GM19395 (cell line): ENCODE results near the gene COX5A.

ENCODE experiments used
- ATAC-seq: cut with Tn5 transposase; IDR thresholded peaks from one replicate; pipeline ENCODE4 v1.9.1; 2021; ENCODE audit warnings: mild to moderate bottlenecking, moderate library complexity; ENCODE audit not compliant: unreplicated experiment

COX5A gene

DNA sequence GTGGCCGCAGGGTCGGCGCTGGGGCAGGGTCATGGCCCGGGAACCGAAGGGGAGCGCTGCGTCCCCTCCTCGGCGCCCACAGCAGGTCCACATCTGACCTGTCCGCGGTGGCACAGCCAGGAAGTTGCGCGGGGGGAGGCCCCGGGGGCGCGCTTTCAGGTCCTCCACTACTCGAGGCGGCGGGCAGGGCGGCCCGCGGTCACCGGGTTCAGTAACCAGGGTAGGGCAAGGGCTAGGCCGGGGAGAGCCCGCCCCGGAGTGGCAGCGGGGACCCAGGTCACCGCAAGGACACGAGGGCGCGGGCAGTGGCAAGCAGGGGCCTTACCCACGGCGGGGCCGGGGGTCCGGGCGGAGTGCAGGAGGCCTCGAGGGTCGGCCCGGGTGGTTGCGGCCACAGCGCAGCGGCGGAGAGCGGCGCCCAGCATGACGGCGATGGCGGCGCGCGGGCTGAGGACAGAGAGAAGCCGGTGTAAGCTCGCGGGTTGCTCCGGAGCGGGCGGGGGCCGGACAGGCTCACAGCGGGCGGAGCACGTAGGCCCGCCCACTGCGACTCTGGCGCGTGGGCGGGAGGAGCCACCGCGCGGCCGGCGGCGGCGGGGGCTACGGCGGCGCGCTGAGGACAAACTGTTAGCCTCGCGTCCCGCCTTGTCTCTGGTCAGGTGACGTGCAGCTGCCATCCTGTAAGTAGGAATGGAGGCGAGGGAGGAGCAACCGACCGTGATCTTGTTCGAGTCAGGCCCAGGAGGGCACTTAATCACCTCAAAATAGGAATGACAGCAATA lies at the start of gene COX5A:
COX5A (minus strand) TSS at position 484 of the 782 bp plus-strand sequence; CDS start at position 425, 59 bp downstream.
- peak; percentile 82 for ATAC-seq

- no peak for ATAC-seq
Observed at GRCh38 chr15:74983725-74984231, 45.9 kb upstream of the COX5A start.

- no peak for ATAC-seq
Observed at GRCh38 chr15:74982183-74982582, 44.3 kb upstream of the COX5A start.

- no peak for ATAC-seq
Observed at GRCh38 chr15:74978503-74978902, 40.6 kb upstream of the COX5A start.

- ATAC-seq, result no peak
Observed at GRCh38 chr15:74978077-74978476, 40.2 kb upstream of the COX5A start.

DNA sequence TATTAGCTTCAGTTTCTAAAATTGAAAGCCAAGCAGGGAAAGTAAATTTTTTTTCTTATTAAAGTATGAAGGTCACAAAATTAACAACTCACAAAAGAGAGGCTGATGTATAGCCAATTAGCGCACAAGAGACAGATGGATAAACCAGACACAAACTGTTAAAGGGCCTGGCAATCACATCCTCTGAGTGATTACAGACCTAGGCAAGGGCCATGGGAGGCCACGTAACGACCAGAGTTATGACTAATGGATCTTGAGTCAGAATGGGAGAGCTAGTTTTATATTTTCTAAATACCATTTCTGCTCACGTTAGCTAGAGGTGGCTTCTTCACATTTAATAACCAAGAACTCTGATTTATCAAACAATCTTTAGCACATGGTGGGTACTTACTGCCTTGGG lies 39.7 kb upstream of the COX5A start:
- ATAC-seq, result no peak

DNA sequence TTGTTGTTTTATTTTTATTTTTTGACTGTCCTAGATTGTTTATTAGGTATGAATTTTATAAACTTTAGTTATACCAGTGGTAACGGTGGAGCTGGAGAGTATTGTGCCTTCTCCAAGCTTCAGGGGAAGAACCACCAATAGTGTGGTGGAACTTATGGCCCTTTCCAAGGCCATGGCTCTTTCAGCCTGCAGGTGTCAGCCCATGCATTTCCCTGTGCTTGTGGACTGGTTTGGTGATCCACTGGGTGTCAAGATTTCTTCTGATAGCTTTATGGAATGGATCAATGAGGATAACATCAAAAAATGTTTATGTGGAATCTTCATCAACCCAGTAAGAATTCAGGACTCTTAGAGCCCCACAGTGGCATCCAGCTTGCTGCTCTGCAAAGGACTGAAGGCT lies 38.3 kb upstream of the COX5A start:
- ATAC-seq, result no peak

DNA sequence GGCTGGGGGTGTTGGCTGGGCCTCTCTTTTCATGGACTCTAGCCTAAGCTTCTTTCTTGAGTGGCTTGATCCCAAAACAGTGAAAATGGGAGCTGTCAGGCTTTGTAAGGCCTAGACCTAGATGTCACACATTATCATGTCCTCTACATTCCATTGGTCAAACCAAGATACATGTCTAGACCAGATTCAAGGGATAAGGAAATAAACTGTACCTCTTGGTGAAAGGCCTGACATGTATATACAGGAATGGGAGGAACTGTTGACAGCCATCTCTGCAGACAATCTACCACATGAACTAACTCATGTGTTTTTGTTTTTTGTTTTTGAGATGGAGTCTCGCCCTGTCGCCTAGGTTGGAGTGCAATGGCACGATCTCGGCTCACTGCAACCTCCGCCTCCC lies 29.8 kb upstream of the COX5A start:
- no peak for ATAC-seq

DNA sequence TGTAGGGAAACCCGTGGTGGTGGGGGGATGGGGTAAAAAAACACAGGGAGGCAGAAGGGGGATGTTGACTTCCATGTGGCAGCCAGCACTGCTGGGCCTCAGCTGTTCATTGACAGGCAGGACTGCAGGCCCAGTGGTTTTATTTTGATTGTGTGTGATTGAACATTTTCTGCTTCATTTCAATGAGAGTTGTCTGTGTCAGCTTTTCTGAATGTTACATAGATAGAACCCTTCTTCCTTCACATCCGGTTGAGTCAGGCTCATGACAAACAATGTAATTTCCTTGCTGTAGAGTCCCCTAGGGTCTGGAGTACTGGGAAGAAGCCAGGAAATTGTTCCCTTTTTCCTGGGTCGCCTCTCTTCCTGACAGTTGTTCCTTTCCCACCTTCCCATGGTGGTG lies 26.9 kb upstream of the COX5A start:
- no peak for ATAC-seq

- no peak for ATAC-seq
Observed at GRCh38 chr15:74963213-74963612, 25.3 kb upstream of the COX5A start.

DNA sequence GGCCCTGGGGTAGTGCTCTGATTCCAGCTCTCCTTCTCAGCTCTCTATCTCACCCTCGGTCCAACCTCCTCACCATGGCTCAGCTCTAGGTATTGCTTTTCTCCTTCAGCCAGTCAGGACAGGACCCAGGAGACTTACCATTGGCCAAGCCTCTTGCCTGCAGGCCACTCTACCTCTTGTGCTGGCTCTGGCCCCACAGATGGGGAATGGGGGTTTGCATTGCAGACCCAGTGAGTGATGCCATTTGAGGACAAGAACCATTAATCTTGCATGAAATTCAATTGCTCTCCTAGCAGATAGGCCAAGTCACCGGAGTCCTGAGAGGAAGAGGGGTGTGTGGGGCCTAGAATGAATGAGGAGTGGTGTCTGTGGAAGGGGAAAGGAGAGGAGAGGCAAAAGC lies 24.8 kb upstream of the COX5A start:
- no peak for ATAC-seq

- ATAC-seq, result no peak
Observed at GRCh38 chr15:74962219-74962618, 24.3 kb upstream of the COX5A start.

DNA sequence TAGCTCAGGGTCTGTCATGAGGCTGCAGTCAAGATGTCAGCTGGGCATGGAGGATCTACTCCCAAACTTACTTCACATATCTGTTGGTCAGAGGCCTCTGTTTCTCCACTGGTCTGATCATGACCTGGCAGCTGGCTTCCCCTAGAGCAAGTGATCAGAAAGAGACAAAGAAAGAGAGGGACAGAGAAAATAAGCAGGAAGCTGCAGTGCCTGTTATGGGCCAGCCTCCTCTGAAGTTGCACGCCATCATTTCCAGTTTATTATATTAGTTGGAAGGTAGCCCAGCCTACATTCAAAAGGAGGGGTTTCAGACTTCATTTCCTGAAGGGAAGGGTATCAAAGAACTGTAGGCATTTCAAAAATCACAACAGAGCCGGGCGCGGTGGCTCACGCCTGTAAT lies 23.7 kb upstream of the COX5A start:
- no peak for ATAC-seq

- no peak for ATAC-seq
Observed at GRCh38 chr15:74960995-74961588, 23.2 kb upstream of the COX5A start.

GRCh38 chr15:74960286-74960685 lies 22.4 kb upstream of the COX5A start:
- no peak for ATAC-seq

GRCh38 chr15:74959586-74959939 lies 21.7 kb upstream of the COX5A start:
- no peak for ATAC-seq

DNA sequence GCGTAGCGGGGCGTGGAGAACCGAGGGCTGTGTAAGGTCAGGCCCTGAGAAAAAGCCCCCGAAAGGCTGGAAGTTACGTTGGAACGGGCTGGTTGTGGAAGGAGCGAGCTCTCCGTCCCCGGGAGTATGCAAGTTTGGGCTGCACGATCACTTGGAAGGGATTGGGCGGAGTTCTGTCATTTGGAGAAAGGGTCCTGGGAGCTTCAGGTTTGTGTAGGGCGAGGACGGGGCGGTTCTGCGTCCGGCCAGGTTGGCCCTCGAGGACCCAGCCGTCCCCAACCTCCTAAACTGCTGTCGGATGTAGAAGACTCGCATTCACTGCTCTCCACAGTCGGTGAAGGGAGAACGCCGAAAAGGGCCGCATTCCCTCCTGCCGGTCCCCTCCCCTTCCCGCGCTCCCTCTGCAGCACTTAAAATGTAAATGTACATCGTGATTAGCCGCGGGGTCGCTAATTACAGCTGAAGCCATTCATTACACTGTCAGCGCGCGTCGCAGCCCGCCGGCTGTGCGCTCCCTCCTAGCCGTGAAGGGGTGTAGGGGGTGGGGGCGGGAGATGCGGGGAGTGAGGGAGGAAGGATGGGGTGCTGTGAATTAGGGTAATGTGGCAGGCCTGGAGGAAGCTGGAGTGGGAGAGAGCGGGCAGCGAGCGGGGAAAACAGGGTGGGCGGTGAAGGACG lies 21.2 kb upstream of the COX5A start:
- ATAC-seq, result no peak

DNA sequence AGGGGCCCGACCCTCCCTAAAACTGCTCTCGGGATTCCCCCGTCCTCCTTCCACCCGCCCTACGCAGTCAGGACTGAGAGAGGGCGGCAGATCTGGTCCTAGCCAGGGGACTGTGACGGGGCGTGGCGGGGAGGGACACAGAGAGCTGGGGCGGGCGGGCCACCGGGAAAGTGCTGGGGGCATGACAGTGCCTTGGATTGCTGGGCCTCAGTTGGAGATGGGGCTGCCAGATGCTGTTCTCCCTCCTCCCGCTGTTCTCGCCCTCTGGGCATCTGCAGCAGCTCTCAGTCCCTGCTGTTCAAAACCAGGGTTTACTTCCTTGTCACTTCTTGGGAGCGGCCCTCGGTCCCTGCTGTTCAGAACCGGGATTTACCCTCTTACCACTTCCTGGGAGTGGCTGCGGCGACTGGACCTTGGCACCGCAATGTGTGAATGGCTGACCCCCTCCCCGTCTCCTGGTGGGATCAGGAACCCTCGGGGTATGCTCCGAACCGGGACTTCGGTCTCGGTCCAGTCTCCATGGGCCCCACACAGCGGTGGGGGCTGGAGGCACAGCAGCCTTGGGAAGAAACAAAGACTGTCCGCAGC lies 20.5 kb upstream of the COX5A start:
- ATAC-seq, result no peak

DNA sequence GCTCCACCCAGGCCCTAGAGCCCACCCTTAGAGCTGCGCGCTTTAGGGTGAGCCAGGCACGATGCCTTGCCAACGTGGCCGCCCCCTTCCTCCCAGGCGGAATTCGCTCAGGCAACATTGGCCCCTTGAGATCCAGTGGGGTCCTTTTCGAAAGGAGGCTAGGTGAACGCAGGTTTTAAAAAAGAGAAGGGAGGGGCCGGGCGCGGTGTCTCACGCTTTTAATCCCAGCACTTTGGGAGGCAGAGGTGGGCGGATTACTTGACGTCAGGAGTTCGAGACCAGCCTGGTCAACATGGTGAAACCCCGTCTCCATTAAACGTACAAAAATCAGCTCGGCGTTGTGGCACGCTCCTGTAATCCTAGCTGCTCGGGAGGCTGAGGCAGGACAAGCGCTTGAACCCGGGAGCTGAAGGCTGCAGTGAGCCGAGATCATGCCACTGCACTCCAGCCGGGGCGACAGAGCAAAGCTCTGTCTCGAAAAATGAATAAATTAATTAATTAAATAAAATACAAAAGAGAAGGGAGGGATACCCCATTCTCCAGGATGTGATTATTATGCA lies 19.7 kb upstream of the COX5A start:
- no peak for ATAC-seq

DNA sequence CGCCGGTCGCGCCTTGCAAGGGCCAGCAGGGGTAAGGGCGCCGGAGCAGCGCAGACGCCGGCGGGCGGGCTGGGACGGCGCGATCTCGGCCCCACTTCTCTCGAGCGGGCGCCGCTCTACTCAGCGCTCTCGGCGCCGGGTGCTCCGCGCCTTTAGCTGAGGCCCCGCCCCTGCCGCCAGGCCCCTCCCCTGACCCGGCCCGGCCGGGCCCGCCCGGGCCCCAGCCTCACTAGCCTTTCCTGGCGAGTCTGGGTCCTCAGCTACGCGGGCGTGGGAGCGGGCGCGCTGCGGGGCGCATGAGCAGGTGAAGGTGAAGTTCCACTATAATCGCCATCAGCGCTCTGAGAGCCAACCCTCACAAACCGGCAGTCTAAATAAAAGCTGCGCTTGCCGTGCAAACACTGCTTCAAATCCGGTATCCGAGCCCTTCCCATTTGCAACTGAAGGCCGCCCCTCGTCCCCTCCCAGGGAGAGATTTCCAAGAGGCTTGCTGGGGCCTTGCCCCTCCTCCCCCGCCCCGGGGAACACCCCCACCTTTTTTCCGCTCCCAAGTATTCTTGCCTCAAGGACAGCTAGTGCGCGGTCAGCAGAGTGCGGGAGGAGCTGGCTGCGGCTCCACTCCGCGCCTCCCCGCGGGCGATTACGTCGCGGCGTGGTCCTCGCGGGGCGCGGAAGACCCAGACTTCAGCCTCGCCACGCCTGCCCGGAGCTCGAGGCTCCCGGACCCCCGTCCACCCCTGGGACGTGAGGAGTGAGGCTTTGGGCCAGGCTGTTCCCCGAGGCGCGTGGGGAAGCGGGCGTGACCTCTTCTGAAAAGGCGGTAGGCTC lies 19.0 kb upstream of the COX5A start, which contains the start of gene RPP25:
RPP25 (minus strand) TSS at position 125 of the 828 bp plus-strand sequence. CDS start 189 bp downstream, outside the sequence.
- ATAC-seq, result peak; percentile 81
